Colon (tissue), 2 donors: ENCODE data around the gene PFKFB3.
"Not testable (repeated sequence)": the region's sequence is repeated elsewhere in the genome, so short reads cannot be mapped to it uniquely, and the experiment has no call there.

Experiments used
- FAIRE-seq: peaks from 2 replicates; lab custom pipeline; 2012; peaks lifted over from hg19 to GRCh38; lab: Jason Lieb, UNC
- donor health status: control.
- donor health status: control.

Gene PFKFB3

GRCh38 chr10:6202684-6203330, at the start of gene PFKFB3:
PFKFB3 (plus strand) TSS chr10:6202932; CDS start chr10:6203261, 329 bp downstream.
- no peak for FAIRE-seq

GRCh38 chr10:6153845-6154244, 48.9 kb upstream of the PFKFB3 start:
- no peak for FAIRE-seq

GRCh38 chr10:6154566-6154965, 48.2 kb upstream of the PFKFB3 start:
- FAIRE-seq: no peak

- FAIRE-seq: no peak
Observed at GRCh38 chr10:6158276-6158675, 44.5 kb upstream of the PFKFB3 start.

GRCh38 chr10:6161921-6162320, 40.8 kb upstream of the PFKFB3 start:
- no peak for FAIRE-seq

GRCh38 chr10:6162589-6163356, 40.0 kb upstream of the PFKFB3 start:
- no peak for FAIRE-seq

- FAIRE-seq: no peak
Observed at GRCh38 chr10:6163364-6164270, 39.1 kb upstream of the PFKFB3 start.

- FAIRE-seq: no peak
Observed at GRCh38 chr10:6164271-6165095, 38.2 kb upstream of the PFKFB3 start.

GRCh38 chr10:6165221-6165725, 37.5 kb upstream of the PFKFB3 start:
- FAIRE-seq: no peak

GRCh38 chr10:6165933-6166332, 36.8 kb upstream of the PFKFB3 start:
- not testable (repeated sequence) for FAIRE-seq

GRCh38 chr10:6167456-6167855, 35.3 kb upstream of the PFKFB3 start:
- no peak for FAIRE-seq

- no peak for FAIRE-seq
Observed at GRCh38 chr10:6168084-6168483, 34.6 kb upstream of the PFKFB3 start.

- FAIRE-seq: no peak
Observed at GRCh38 chr10:6170638-6171037, 32.1 kb upstream of the PFKFB3 start.

GRCh38 chr10:6171881-6172695, 30.6 kb upstream of the PFKFB3 start:
- FAIRE-seq: no peak

- FAIRE-seq: no peak
Observed at GRCh38 chr10:6173203-6173602, 29.5 kb upstream of the PFKFB3 start.

- no peak for FAIRE-seq
Observed at GRCh38 chr10:6174201-6174874, 28.4 kb upstream of the PFKFB3 start.

- FAIRE-seq: no peak
Observed at GRCh38 chr10:6175329-6176055, 27.2 kb upstream of the PFKFB3 start.

- FAIRE-seq: no peak
Observed at GRCh38 chr10:6176691-6177231, 26.0 kb upstream of the PFKFB3 start.

- no peak for FAIRE-seq
Observed at GRCh38 chr10:6177880-6178281, 24.9 kb upstream of the PFKFB3 start.
